Ureter (tissue), 1 donor: ENCODE results near the gene WNT5B. TPM values are rescaled to one million over a fixed set of nuclear protein-coding genes. Genes with fewer than 3 reads are reported as not detected.

Source experiments
- DNase-seq: peaks from one replicate; pipeline ENCODE4 v3.0.0-alpha.2; 2020; ENCODE audit warnings: low spot score
- total RNA-seq: library from RNA; stranded (reverse); gene quantifications from one replicate; pipeline ENCODE4 v1.2.4, GENCODE V29; 2023
- donor health status: DM: yes; HTN: yes; CAD: no.

The WNT5B gene
- total RNA-seq, 1 donor from 2014 or later: 7.2 TPM

GRCh38 chr12:1650978-1651361, 21.9 kb downstream of the WNT5B start:
- DNase-seq: no peak

GRCh38 chr12:1651946-1652345, 22.9 kb downstream of the WNT5B start:
- no peak for DNase-seq

- no peak for DNase-seq
Measured at GRCh38 chr12:1655225-1655788, 26.3 kb downstream of the WNT5B start.

GRCh38 chr12:1656902-1657301, 27.9 kb downstream of the WNT5B start:
- no peak for DNase-seq

GRCh38 chr12:1657688-1658087, 28.7 kb downstream of the WNT5B start:
- DNase-seq: no peak

GRCh38 chr12:1660304-1661187, 31.5 kb downstream of the WNT5B start:
- peak; percentile 85 for DNase-seq

- DNase-seq: peak; percentile 92
Measured at GRCh38 chr12:1661553-1662335, 32.7 kb downstream of the WNT5B start.

GRCh38 chr12:1662761-1663439, 33.9 kb downstream of the WNT5B start:
- no peak for DNase-seq

GRCh38 chr12:1663440-1664132, 34.6 kb downstream of the WNT5B start:
- DNase-seq: no peak

- DNase-seq: no peak
Measured at GRCh38 chr12:1665366-1665765, 36.3 kb downstream of the WNT5B start.

GRCh38 chr12:1666215-1666614, 37.2 kb downstream of the WNT5B start:
- no peak for DNase-seq

- DNase-seq: no peak
Measured at GRCh38 chr12:1666685-1667162, 37.7 kb downstream of the WNT5B start.

- DNase-seq: no peak
Measured at GRCh38 chr12:1668833-1669543, 40.0 kb downstream of the WNT5B start.

GRCh38 chr12:1670358-1671268, 41.6 kb downstream of the WNT5B start:
- no peak for DNase-seq

GRCh38 chr12:1676043-1676442, 47.0 kb downstream of the WNT5B start:
- DNase-seq: no peak

GRCh38 chr12:1680804-1681492, 51.9 kb downstream of the WNT5B start:
- DNase-seq: no peak

- DNase-seq: no peak
Measured at GRCh38 chr12:1681493-1681807, 52.4 kb downstream of the WNT5B start.

GRCh38 chr12:1688086-1688710, 59.2 kb downstream of the WNT5B start:
- no peak for DNase-seq
